Measurements from ENCODE around the gene CLDN9. TPM values are rescaled to one million over a fixed set of nuclear protein-coding genes. Genes with fewer than 3 reads are reported as not detected.

CLDN9 gene
- polyA plus RNA-seq, 1 donor from 2014 or later, result not detected

DNA sequence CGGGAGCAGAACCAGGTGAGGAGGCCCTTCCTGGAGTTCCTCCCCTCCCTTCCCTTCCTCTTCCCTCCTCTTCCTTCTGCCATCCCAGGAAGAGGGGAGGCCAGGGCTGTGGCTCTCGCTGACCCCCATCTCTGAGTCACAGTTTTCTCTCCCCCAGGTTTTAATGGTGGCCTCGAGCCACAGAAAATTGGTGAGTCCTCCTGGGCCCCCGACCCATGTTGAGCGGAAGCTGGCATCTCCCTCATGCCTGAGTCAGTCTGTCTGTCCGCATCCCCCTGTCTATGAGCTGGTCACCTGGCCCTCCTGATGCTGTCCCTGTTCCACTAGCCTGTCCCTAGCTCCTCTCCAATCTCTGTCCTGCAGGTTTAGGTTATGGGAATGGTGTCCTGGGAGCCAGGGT, 12.8 kb upstream of the CLDN9 start:
- Histone ChIP-seq H3K27me3 (ENCODE audit: insufficient read depth, low read depth, low read length) (peaks cover 3% of the 10 kb centered on the region), H3K79me2 (replicated peaks; ENCODE audit: insufficient read depth, low read length) (no peaks in the 10 kb centered on the region), H2AFZ (ENCODE audit: low read depth, low read length) (no peak overlapping the region), H4K20me1 (ENCODE audit: insufficient read depth) (no peaks in the 10 kb centered on the region), H3K9ac (ENCODE audit: low read length) (no peak overlapping the region), H3K27ac (ENCODE audit: low read length) (no peak overlapping the region), H3K36me3 (ENCODE audit: insufficient read depth, low read length) (no peaks in the 10 kb centered on the region), H3K9me3 (ENCODE audit: low read length) (no peaks in the 10 kb centered on the region), H3K4me3 (ENCODE audit: low read length) (no peak overlapping the region), H3K4me2 (ENCODE audit: low read length) (no peak overlapping the region), H3K9me2 (ENCODE audit: insufficient read depth, low read length) (no peaks in the 10 kb centered on the region), H3F3A (ENCODE audit: insufficient read depth, low read length, poor library complexity, severe bottlenecking) (no peaks in the 10 kb centered on the region)
- TF ChIP-seq TAF1 (IDR thresholded peaks at IDR 0.05; ENCODE audit: low read depth) (no peak), REST (IDR thresholded peaks at IDR 0.05; ENCODE audit: borderline replicate concordance) (no peak), EP300 (conservative IDR thresholded peaks at IDR 0.05; ENCODE audit: poor library complexity, severe bottlenecking) (no peak), EZH2 (IDR thresholded peaks at IDR 0.05; ENCODE audit: borderline replicate concordance, insufficient read depth, low read length, poor library complexity, severe bottlenecking) (no peak)

DNA sequence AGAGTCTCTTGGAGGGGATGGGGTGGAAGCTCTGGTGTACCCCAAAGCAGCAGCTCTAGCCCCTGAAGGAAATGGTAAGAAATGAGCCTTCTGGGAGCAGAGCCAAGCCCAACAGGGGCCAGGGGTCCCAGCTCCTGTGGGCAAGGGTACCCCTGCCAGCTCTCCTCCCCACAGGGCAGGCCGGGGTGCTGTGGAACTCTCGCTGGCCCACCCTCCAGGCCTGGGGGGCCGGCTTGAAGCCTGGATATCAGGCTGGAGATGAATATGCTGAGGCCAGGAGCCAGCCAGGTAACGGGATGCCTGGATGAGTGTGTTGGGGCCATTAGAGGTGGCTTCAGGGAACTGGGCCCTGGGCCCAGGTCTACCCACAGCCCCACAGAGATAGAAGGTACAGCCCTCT, 12.2 kb upstream of the CLDN9 start:
- no peaks in the 10 kb centered on the region for H3F3A ChIP-seq (ENCODE audit: insufficient read depth, low read length, poor library complexity, severe bottlenecking)
- no peaks in the 10 kb centered on the region for H3K36me3 ChIP-seq (ENCODE audit: insufficient read depth, low read length)
- no peaks in the 10 kb centered on the region for H3K9me2 ChIP-seq (ENCODE audit: insufficient read depth, low read length)
- H3K9me3 ChIP-seq (ENCODE audit: low read length), result no peaks in the 10 kb centered on the region
- H3K4me2 ChIP-seq (ENCODE audit: low read length), result no peak overlapping the region
- no peak overlapping the region for H2AFZ ChIP-seq (ENCODE audit: low read depth, low read length)
- TF ChIP-seq REST (IDR thresholded peaks at IDR 0.05; ENCODE audit: borderline replicate concordance) (no peak), RAD21 (conservative IDR thresholded peaks at IDR 0.05) (no peak), EZH2 (IDR thresholded peaks at IDR 0.05; ENCODE audit: borderline replicate concordance, insufficient read depth, low read length, poor library complexity, severe bottlenecking) (no peak), POLR2AphosphoS5 (IDR thresholded peaks at IDR 0.05) (no peak), MXI1 (conservative IDR thresholded peaks at IDR 0.05; ENCODE audit: poor library complexity, severe bottlenecking) (no peak), CTCF (IDR thresholded peaks at IDR 0.05; ENCODE audit: poor library complexity, severe bottlenecking) (no peak), SMC3 (conservative IDR thresholded peaks at IDR 0.05; ENCODE audit: poor library complexity) (no peak), EP300 (conservative IDR thresholded peaks at IDR 0.05; ENCODE audit: poor library complexity, severe bottlenecking) (no peak), TAF1 (IDR thresholded peaks at IDR 0.05; ENCODE audit: low read depth) (no peak)
- H3K27ac ChIP-seq (ENCODE audit: low read length), result no peak overlapping the region
- H4K20me1 ChIP-seq (ENCODE audit: insufficient read depth), result no peaks in the 10 kb centered on the region
- no peak overlapping the region for H3K4me3 ChIP-seq (ENCODE audit: low read length)
- no peaks in the 10 kb centered on the region for H3K79me2 ChIP-seq (replicated peaks; ENCODE audit: insufficient read depth, low read length)
- peaks cover 8% of the 10 kb centered on the region for H3K27me3 ChIP-seq (ENCODE audit: insufficient read depth, low read depth, low read length)
- no peak overlapping the region for H3K9ac ChIP-seq (ENCODE audit: low read length)

All from neural cell (in vitro differentiated cells).